ENCODE results near the gene HBQ1. TPM values are rescaled to one million over a fixed set of nuclear protein-coding genes. Genes with fewer than 3 reads are reported as not detected.

The HBQ1 gene
- total and polyA plus RNA-seq, 4 donors = 50.9 TPM; not detected in 3

DNA sequence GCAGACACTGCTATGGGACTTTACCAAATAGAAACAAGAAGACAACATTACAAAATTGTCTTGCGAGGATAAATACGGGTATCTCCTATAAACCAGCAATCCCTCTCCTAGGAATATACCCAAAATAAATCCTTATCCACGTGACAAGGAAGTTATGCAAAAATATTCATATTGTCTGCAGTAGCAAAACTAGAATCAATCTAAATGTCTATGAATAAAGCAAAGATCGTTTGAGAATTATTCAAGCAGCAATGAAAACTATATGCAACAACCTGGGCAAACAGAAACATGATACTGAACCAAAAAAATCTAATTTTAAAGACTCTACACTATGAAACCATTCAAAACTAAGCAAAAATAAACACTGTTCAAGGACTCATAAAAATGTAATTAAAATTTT, 39.8 kb downstream of the HBQ1 start:
- Histone ChIP-seq H3K4me3 (ENCODE audit: low read depth in 1 of 3, low read length in 3 of 3) (no peak overlapping the region), H3K27ac (ENCODE audit: low read depth in 1 of 2, low read length in 2 of 2) (no peak overlapping the region)
- 83% methylated on average over 4 of the region's 4 CpGs for WGBS

More for the DNA sequence above, 39.8 kb downstream of the HBQ1 start:
- Histone ChIP-seq H3K36me3 (ENCODE audit: control insufficient read depth in 4 of 4, insufficient read depth in 3 of 4, low read depth in 1 of 4, low read length in 3 of 4) (peaks cover 13 to 55% (median 29%) of the 10 kb centered on the region in 4 donors), H3K9ac (ENCODE audit: low read depth in 1 of 2, low read length in 2 of 2) (no peak overlapping the region), H3K4me1 (ENCODE audit: control insufficient read depth in 4 of 4, insufficient read depth in 4 of 4, low read length in 3 of 4) (no peaks in the 10 kb centered on the region), H3K27me3 (ENCODE audit: control insufficient read depth in 4 of 4, insufficient read depth in 4 of 4, low read length in 3 of 4) (no peaks in the 10 kb centered on the region), H3K9me3 (ENCODE audit: control insufficient read depth in 4 of 4, low read length in 3 of 4) (no peaks in the 10 kb centered on the region)
- no peak for TF ChIP-seq HNF4A (conservative IDR thresholded peaks at IDR 0.05)
- TF ChIP-seq GABPA (IDR thresholded peaks at IDR 0.05 in 1 of 2, conservative IDR thresholded peaks at IDR 0.05 in 1 of 2) = no peak
- TF ChIP-seq, protein P1, sequence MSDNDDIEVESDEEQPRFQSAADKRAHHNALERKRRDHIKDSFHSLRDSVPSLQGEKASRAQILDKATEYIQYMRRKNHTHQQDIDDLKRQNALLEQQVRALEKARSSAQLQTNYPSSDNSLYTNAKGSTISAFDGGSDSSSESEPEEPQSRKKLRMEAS (IDR thresholded peaks at IDR 0.05) = no peak
- TF ChIP-seq, protein P2, sequence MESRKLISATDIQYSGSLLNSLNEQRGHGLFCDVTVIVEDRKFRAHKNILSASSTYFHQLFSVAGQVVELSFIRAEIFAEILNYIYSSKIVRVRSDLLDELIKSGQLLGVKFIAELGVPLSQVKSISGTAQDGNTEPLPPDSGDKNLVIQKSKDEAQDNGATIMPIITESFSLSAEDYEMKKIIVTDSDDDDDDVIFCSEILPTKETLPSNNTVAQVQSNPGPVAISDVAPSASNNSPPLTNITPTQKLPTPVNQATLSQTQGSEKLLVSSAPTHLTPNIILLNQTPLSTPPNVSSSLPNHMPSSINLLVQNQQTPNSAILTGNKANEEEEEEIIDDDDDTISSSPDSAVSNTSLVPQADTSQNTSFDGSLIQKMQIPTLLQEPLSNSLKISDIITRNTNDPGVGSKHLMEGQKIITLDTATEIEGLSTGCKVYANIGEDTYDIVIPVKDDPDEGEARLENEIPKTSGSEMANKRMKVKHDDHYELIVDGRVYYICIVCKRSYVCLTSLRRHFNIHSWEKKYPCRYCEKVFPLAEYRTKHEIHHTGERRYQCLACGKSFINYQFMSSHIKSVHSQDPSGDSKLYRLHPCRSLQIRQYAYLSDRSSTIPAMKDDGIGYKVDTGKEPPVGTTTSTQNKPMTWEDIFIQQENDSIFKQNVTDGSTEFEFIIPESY (IDR thresholded peaks at IDR 0.05) = no peak
- no peak for TF ChIP-seq TAF1 (conservative IDR thresholded peaks at IDR 0.05)
- no peak for TF ChIP-seq SP1 (IDR thresholded peaks at IDR 0.05)
- TF ChIP-seq JUND (IDR thresholded peaks at IDR 0.05) = no peak
- TF ChIP-seq NR2F2 (IDR thresholded peaks at IDR 0.05) = no peak
- TF ChIP-seq FOXA2 (IDR thresholded peaks at IDR 0.05) = no peak
- TF ChIP-seq, protein P3, sequence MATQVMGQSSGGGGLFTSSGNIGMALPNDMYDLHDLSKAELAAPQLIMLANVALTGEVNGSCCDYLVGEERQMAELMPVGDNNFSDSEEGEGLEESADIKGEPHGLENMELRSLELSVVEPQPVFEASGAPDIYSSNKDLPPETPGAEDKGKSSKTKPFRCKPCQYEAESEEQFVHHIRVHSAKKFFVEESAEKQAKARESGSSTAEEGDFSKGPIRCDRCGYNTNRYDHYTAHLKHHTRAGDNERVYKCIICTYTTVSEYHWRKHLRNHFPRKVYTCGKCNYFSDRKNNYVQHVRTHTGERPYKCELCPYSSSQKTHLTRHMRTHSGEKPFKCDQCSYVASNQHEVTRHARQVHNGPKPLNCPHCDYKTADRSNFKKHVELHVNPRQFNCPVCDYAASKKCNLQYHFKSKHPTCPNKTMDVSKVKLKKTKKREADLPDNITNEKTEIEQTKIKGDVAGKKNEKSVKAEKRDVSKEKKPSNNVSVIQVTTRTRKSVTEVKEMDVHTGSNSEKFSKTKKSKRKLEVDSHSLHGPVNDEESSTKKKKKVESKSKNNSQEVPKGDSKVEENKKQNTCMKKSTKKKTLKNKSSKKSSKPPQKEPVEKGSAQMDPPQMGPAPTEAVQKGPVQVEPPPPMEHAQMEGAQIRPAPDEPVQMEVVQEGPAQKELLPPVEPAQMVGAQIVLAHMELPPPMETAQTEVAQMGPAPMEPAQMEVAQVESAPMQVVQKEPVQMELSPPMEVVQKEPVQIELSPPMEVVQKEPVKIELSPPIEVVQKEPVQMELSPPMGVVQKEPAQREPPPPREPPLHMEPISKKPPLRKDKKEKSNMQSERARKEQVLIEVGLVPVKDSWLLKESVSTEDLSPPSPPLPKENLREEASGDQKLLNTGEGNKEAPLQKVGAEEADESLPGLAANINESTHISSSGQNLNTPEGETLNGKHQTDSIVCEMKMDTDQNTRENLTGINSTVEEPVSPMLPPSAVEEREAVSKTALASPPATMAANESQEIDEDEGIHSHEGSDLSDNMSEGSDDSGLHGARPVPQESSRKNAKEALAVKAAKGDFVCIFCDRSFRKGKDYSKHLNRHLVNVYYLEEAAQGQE (IDR thresholded peaks at IDR 0.05) = no peak
- TF ChIP-seq YY1 (IDR thresholded peaks at IDR 0.05) = no peak
- TF ChIP-seq RXRA (IDR thresholded peaks at IDR 0.05) = no peak
- no peak for TF ChIP-seq RAD21 (IDR thresholded peaks at IDR 0.05)
- TF ChIP-seq FOXA1 (IDR thresholded peaks at IDR 0.05) = no peak
- TF ChIP-seq, protein P4, sequence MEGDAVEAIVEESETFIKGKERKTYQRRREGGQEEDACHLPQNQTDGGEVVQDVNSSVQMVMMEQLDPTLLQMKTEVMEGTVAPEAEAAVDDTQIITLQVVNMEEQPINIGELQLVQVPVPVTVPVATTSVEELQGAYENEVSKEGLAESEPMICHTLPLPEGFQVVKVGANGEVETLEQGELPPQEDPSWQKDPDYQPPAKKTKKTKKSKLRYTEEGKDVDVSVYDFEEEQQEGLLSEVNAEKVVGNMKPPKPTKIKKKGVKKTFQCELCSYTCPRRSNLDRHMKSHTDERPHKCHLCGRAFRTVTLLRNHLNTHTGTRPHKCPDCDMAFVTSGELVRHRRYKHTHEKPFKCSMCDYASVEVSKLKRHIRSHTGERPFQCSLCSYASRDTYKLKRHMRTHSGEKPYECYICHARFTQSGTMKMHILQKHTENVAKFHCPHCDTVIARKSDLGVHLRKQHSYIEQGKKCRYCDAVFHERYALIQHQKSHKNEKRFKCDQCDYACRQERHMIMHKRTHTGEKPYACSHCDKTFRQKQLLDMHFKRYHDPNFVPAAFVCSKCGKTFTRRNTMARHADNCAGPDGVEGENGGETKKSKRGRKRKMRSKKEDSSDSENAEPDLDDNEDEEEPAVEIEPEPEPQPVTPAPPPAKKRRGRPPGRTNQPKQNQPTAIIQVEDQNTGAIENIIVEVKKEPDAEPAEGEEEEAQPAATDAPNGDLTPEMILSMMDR (IDR thresholded peaks at IDR 0.05; ENCODE audit: low read depth, low read length, missing input control) = no peak
- no peak for TF ChIP-seq EGR1 (IDR thresholded peaks at IDR 0.05; ENCODE audit: low read depth in 2 of 2)
- TF ChIP-seq, protein P5, sequence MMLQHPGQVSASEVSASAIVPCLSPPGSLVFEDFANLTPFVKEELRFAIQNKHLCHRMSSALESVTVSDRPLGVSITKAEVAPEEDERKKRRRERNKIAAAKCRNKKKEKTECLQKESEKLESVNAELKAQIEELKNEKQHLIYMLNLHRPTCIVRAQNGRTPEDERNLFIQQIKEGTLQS (IDR thresholded peaks at IDR 0.05) = no peak
- TF ChIP-seq HNF4G (IDR thresholded peaks at IDR 0.05) = no peak
- no peak for DNase-seq (ENCODE audit: low spot score)

Measured in liver (tissue), 9 donors.